Neural progenitor cell (in vitro differentiated cells): ENCODE data around the gene ST7.

Experiments used
- EZH2 ChIP-seq: fragments of 200-600 bp; sonication (generic); IDR thresholded peaks from 2 replicates; pipeline ENCODE4 v1.6.1; 2017; ENCODE audit warnings: antibody characterized with exemption, mild to moderate bottlenecking, moderate library complexity
- EZH2phosphoT487 ChIP-seq: fragments of 200-600 bp; sonication (generic); IDR thresholded peaks from 2 replicates; pipeline ENCODE4 v1.6.1; 2017; ENCODE audit warnings: antibody characterized with exemption
- TF ChIP-seq, protein P1 (sequence below): fragments of 200-600 bp; sonication (generic); IDR thresholded peaks from 2 replicates; pipeline ENCODE4 v1.5.1; 2017; ENCODE audit warnings: antibody characterized with exemption, mild to moderate bottlenecking

DNA sequence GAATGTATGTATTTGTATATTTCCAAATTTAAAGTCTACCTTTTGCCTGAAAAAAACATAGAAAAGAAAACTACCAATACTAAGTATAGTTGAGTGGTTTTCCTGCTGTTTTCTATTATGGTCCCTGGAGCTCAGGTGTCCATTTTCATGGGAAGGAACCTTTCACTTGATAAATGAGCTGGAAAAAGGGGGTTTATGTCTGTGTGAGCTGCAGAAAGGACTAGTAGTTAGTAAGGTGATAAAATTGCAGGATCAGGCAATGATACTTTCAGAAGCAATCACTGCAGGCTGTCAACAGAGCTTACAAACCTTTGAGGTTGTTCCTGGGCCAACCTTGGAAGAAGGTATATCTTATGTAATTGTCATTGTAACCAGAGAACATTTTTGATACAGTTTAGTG is 48.0 kb downstream of the ST7 start:
- TF ChIP-seq, protein P1, sequence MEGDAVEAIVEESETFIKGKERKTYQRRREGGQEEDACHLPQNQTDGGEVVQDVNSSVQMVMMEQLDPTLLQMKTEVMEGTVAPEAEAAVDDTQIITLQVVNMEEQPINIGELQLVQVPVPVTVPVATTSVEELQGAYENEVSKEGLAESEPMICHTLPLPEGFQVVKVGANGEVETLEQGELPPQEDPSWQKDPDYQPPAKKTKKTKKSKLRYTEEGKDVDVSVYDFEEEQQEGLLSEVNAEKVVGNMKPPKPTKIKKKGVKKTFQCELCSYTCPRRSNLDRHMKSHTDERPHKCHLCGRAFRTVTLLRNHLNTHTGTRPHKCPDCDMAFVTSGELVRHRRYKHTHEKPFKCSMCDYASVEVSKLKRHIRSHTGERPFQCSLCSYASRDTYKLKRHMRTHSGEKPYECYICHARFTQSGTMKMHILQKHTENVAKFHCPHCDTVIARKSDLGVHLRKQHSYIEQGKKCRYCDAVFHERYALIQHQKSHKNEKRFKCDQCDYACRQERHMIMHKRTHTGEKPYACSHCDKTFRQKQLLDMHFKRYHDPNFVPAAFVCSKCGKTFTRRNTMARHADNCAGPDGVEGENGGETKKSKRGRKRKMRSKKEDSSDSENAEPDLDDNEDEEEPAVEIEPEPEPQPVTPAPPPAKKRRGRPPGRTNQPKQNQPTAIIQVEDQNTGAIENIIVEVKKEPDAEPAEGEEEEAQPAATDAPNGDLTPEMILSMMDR, result no peak
- TF ChIP-seq EZH2, result no peak
- no peak for TF ChIP-seq EZH2phosphoT487
